ENCODE results near the gene LSM2. TPM values are rescaled to one million over a fixed set of nuclear protein-coding genes. Genes with fewer than 3 reads are reported as not detected.

LSM2 gene
- total RNA-seq, 2 experiments from 2014 or later, result 117 to 120 TPM

GRCh38 chr6:31792090-31792374 is 14.7 kb downstream of the LSM2 start:
- no peak for DNase-seq
- no peak for ATAC-seq
- Mint-ChIP-seq H3K9me3 (no peaks in the 10 kb centered on the region), H3K4me1 (ENCODE audit: low read depth) (peaks cover 30% of the 10 kb centered on the region), H3K36me3 (ENCODE audit: low read depth) (peaks cover 37% of the 10 kb centered on the region), H3K27me3 (no peaks in the 10 kb centered on the region), H3K4me3 (no peak overlapping the region), H3K27ac (no peak overlapping the region)
- POLR2A ChIA-PET, result interaction anchor here (0.9 to 1.4 kb wide), 3 partner anchors 15 to 50 kb away, joined by 4 to 5 read pairs (median 5); partner anchors contain the start of gene LSM2
- intact Hi-C loops (cut with micrococcal nuclease), result no loop called here
- TF ChIP-seq CTCF (IDR thresholded peaks at IDR 0.05), result no peak
- CTCF ChIA-PET, result interaction anchor here (1.0 to 3.8 kb wide), 13 partner anchors 13 to 111 kb away, joined by 3 to 34 read pairs (median 7); partner anchors contain the start of genes DDAH2, HSPA1A, HSPA1B and HSPA1L

- Mint-ChIP-seq H3K9me3 (no peaks in the 10 kb centered on the region), H3K36me3 (ENCODE audit: low read depth) (peaks cover 36% of the 10 kb centered on the region), H3K27me3 (no peaks in the 10 kb centered on the region), H3K27ac (peak overlapping the region; percentile 13), H3K4me1 (ENCODE audit: low read depth) (peaks cover 28% of the 10 kb centered on the region), H3K4me3 (no peak overlapping the region)
- intact Hi-C loops (cut with micrococcal nuclease), result no loop called here
- peak; percentile 73 for DNase-seq
- TF ChIP-seq CTCF (IDR thresholded peaks at IDR 0.05), result peak; percentile 79
- POLR2A ChIA-PET, result interaction anchor here (0.8 to 1.4 kb wide), 4 partner anchors 15 to 55 kb away, joined by 3 to 5 read pairs (median 4); partner anchors contain the start of genes CLIC1 and LSM2
- ATAC-seq, result no peak
- CTCF ChIA-PET, result interaction anchor here (0.6 to 3.8 kb wide), 22 partner anchors 9 to 124 kb away, joined by 3 to 34 read pairs (median 4); partner anchors contain the start of genes DDAH2, HSPA1A, HSPA1B and HSPA1L
These were observed 15.3 kb downstream of the LSM2 start for GRCh38 chr6:31791324-31792089.

GRCh38 chr6:31785475-31785874 is 21.3 kb downstream of the LSM2 start:
- Mint-ChIP-seq H3K27me3 (no peaks in the 10 kb centered on the region), H3K4me1 (ENCODE audit: low read depth) (peaks cover 2% of the 10 kb centered on the region), H3K36me3 (ENCODE audit: low read depth) (peaks cover 43% of the 10 kb centered on the region), H3K4me3 (no peak overlapping the region), H3K9me3 (no peaks in the 10 kb centered on the region), H3K27ac (no peak overlapping the region)
- ChIA-PET POLR2A (interaction anchor here (1.1 to 1.7 kb wide), 2 partner anchors 10 to 44 kb away, joined by 3 to 7 read pairs; partner anchors contain the start of gene VARS1), CTCF (interaction anchor here (1.3 to 3.2 kb wide), 3 partner anchors 10 to 16 kb away, joined by 8 to 16 read pairs (median 11); partner anchors contain the start of gene VARS1)
- intact Hi-C loops (cut with micrococcal nuclease), result no loop called here
- no peak for DNase-seq
- ATAC-seq, result no peak
- no peak for TF ChIP-seq CTCF (IDR thresholded peaks at IDR 0.05)

- no peaks in the 10 kb centered on the region for H3K9me3 Mint-ChIP-seq
- no peak for TF ChIP-seq CTCF (IDR thresholded peaks at IDR 0.05)
- ChIA-PET POLR2A (interaction anchor here (0.8 to 1.7 kb wide), 3 partner anchors 11 to 25 kb away, joined by 3 to 7 read pairs (median 5); partner anchors contain the start of gene VARS1), CTCF (interaction anchor here (2.5 to 3.2 kb wide), 2 partner anchors 11 to 15 kb away, joined by 11 to 16 read pairs; partner anchors contain the start of gene VARS1)
- H3K4me3 Mint-ChIP-seq, result no peak overlapping the region
- ATAC-seq (no peak), DNase-seq (no peak)
- intact Hi-C loops (cut with micrococcal nuclease), result no loop called here
- no peaks in the 10 kb centered on the region for H3K4me1 Mint-ChIP-seq (ENCODE audit: low read depth)
- no peaks in the 10 kb centered on the region for H3K27me3 Mint-ChIP-seq
- no peak overlapping the region for H3K27ac Mint-ChIP-seq
- peaks cover 40% of the 10 kb centered on the region for H3K36me3 Mint-ChIP-seq (ENCODE audit: low read depth)
These were observed 22.5 kb downstream of the LSM2 start for GRCh38 chr6:31784098-31784925.

Measured in activated CD8-positive, alpha-beta T cell treated with anti-CD3 and anti-CD28 coated beads for 36 hours (primary cell).